Fibroblast of the aortic adventitia (primary cell): ENCODE data around the gene OTX2. TPM values are rescaled to one million over a fixed set of nuclear protein-coding genes. Genes with fewer than 3 reads are reported as not detected.

Source experiments
- DNase-seq: peaks from one replicate; pipeline ENCODE4 v3.0.0-alpha.2; 2010; ENCODE audit warnings: low read depth
- H3K4me3 ChIP-seq: 2 replicates; pipeline ENCODE4 v1.5.1; 2011; ENCODE audit warnings: low read depth, mild to moderate bottlenecking, control low read depth, low read length, moderate library complexity
- CTCF ChIP-seq: IDR thresholded peaks from 2 replicates; pipeline ENCODE4 v1.5.1; 2011; ENCODE audit warnings: mild to moderate bottlenecking, low read length, control low read depth, inconsistent platforms; ENCODE audit not compliant: insufficient read depth
- total RNA-seq: library from RNA; depleted of rRNA; stranded (reverse); fragments of >200 nt; gene quantifications from 2 replicates; pipeline ENCODE4 v1.2.3, GENCODE V29; 2012; ENCODE audit warnings: low replicate concordance

OTX2 gene
- not detected in 2 replicates for total RNA-seq

DNA sequence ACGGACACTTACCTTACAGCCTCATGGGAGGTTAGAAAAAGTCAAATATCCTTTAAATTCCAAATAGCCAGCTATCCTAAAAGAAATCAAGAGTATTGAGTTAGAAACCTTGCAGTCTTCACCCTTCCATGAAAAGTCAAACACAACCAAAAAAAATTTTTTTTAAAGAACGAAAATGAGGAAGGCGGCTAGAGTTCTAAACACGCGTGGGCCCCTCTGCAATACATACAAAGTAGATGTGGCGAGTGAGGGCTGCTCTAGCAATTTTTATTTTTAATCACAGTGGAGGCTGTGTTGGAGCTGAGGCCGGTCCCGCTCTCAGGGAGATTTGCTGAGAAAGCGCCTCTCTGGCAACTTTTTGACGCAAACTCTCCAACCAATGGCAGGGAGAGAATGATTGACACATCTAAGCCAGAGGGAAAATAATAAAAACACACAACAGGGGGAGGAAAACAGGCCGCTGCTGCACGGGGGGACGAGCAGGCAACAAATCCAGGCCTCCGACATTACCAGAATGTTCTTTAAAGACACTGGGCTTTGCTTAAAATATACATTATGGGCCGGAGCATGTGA is at the start of gene OTX2:
TSS of gene OTX2 (minus strand) at position 333 of the 573 bp plus-strand sequence. CDS start 5,023 bp downstream, outside the sequence.
- H3K4me3 ChIP-seq: no peak within 1 kb of the TSS
- DNase-seq: no peak
- TF ChIP-seq CTCF: no peak

DNA sequence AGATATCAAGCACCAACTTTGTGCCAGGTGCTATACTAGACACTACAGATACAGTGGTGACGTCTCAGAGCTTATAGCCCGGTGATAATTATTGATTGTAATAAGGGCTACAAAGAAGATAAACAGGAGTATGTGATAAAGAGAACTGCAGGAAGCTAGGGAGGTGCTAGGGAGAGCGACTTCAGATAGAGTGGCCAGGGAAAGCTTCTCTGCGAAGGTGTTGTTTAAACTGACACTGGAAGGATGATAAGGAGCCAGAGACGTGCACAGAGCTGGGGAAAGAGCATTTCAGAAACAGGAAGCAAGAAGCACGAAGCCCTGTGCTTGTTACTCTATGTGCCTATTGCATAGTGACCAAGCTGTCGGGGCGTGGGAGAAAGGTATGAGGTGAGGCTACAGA is 48.1 kb upstream of the OTX2 start:
- DNase-seq: no peak

DNA sequence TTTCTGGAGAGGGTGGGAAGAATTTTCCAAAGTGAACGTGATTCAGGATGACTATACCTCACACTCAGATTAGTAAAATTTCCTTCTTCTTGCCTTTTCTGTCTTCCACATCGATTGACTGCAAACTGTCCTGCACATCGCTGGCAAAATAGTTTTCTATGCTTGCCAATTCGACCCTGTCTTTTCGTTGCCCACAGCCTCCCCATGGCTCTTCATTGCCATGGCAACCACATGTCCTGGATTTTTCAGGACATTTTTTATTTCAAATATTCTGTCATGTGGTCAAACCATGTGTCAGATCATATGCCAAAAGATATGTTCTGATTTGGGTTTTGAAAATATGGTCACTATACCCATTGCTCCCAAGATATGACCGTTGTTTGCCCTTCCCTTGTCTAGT is 46.9 kb upstream of the OTX2 start:
- no peak for DNase-seq
- TF ChIP-seq CTCF: no peak
- H3K4me3 ChIP-seq: no peak overlapping the region

More for the DNA sequence above, 48.1 kb upstream of the OTX2 start:
- no peak for TF ChIP-seq CTCF
- H3K4me3 ChIP-seq: no peak overlapping the region

DNA sequence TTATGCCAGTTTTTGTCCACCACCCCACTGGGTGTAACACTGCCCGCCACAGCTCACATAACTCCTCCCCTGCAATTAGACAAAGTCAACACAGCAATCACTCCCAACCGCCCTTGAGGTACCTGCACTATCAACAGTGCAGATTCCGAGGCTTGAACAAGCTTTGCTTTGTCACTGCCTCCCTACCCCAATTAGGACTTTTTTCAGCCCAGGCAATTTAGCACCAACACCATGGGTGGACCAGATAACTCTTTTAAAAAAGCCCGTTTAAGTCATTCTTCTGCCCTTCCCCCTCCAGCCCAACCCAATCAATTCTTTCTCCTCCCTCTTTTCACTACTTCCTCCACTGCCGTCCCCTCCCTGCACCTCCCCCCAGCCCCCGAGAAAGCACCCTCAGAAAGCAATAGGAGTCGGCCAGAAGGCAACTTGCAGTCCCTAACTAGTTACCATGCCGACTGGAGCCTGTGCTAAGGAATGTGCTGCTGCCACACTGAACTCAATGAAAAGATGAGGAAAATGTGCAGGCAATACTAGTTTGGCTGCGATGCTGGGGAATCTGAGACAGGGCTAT is 45.7 kb upstream of the OTX2 start:
- TF ChIP-seq CTCF: no peak
- H3K4me3 ChIP-seq: no peak overlapping the region
- DNase-seq: no peak

GRCh38 chr14:56854325-56854724 is 44.0 kb upstream of the OTX2 start:
- no peak overlapping the region for H3K4me3 ChIP-seq
- no peak for TF ChIP-seq CTCF
- no peak for DNase-seq

- H3K4me3 ChIP-seq: no peak overlapping the region
- no peak for DNase-seq
- no peak for TF ChIP-seq CTCF
These were observed 37.0 kb upstream of the OTX2 start for GRCh38 chr14:56846970-56847930.
